ENCODE measurements around the gene LMNTD1.

LMNTD1 gene

DNA sequence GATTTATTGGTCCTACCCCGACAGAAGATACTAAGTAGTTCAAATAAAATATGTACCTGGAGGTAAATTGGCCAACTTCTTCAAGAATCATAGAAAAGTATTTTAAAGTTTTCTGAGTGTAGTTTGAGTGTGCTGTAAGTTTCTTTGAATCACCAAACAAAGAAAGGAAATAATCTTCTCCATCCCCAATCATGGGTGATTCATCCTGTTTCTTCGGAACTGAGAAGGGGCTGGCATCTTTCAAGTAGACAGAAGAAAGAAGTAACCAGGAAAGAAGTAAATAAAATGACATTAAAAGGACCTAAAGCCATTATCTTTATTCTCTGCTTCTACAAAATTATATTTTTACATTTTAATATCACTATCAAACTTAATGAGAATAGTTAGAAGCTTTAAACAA, 6.8 kb downstream of the LMNTD1 start:
- Histone ChIP-seq H3K9ac (ENCODE audit: low read depth, low read length) (no peak overlapping the region), H3K4me1 (ENCODE audit: insufficient read depth, low read length) (no peaks in the 10 kb centered on the region), H3K9me3 (ENCODE audit: insufficient read depth, low read depth, low read length) (no peaks in the 10 kb centered on the region), H3K36me3 (ENCODE audit: insufficient read depth, low read depth, low read length) (no peaks in the 10 kb centered on the region), H3K27ac (ENCODE audit: low read length) (no peak overlapping the region), H3K4me3 (ENCODE audit: low read length) (no peak overlapping the region), H3K27me3 (ENCODE audit: insufficient read depth, low read length) (no peaks in the 10 kb centered on the region)

DNA sequence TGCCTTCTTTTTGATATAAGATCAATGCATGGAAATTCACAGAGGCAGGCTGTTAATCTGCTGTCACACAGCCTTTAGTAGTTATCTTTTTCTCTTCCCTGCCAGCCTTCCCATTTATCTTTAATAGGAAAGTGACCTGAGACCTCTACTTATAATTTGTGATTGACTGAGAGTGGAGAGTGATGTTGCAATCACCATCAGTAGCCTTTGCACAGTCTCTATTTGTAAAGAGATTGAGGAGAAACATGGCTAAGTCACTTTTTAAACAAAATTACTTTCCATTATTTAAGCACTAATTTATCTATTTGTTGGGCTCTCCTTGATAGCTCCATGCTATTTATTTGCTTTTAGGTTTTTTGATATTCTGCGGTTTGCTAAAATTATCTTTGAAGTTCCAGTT, 19.9 kb downstream of the LMNTD1 start:
- Histone ChIP-seq H3K27ac (ENCODE audit: low read length) (no peak overlapping the region), H3K36me3 (ENCODE audit: insufficient read depth, low read depth, low read length) (no peaks in the 10 kb centered on the region), H3K4me1 (ENCODE audit: insufficient read depth, low read length) (no peaks in the 10 kb centered on the region), H3K4me3 (ENCODE audit: low read length) (no peak overlapping the region), H3K9me3 (ENCODE audit: insufficient read depth, low read depth, low read length) (no peaks in the 10 kb centered on the region), H3K27me3 (ENCODE audit: insufficient read depth, low read length) (no peaks in the 10 kb centered on the region), H3K9ac (ENCODE audit: low read depth, low read length) (no peak overlapping the region)

- no peaks in the 10 kb centered on the region for H3K27me3 ChIP-seq (ENCODE audit: insufficient read depth, low read length)
- no peak overlapping the region for H3K4me3 ChIP-seq (ENCODE audit: low read length)
- no peaks in the 10 kb centered on the region for H3K9me3 ChIP-seq (ENCODE audit: insufficient read depth, low read depth, low read length)
- no peak overlapping the region for H3K27ac ChIP-seq (ENCODE audit: low read length)
- no peaks in the 10 kb centered on the region for H3K36me3 ChIP-seq (ENCODE audit: insufficient read depth, low read depth, low read length)
- H3K9ac ChIP-seq (ENCODE audit: low read depth, low read length): no peak overlapping the region
- H3K4me1 ChIP-seq (ENCODE audit: insufficient read depth, low read length): no peaks in the 10 kb centered on the region
Observed at GRCh38 chr12:25531502-25532052, 21.5 kb downstream of the LMNTD1 start.

- no peaks in the 10 kb centered on the region for H3K9me3 ChIP-seq (ENCODE audit: insufficient read depth, low read depth, low read length)
- no peaks in the 10 kb centered on the region for H3K4me1 ChIP-seq (ENCODE audit: insufficient read depth, low read length)
- no peak overlapping the region for H3K4me3 ChIP-seq (ENCODE audit: low read length)
- H3K27me3 ChIP-seq (ENCODE audit: insufficient read depth, low read length): no peaks in the 10 kb centered on the region
- H3K36me3 ChIP-seq (ENCODE audit: insufficient read depth, low read depth, low read length): no peaks in the 10 kb centered on the region
- no peak overlapping the region for H3K27ac ChIP-seq (ENCODE audit: low read length)
- no peak overlapping the region for H3K9ac ChIP-seq (ENCODE audit: low read depth, low read length)
Observed at GRCh38 chr12:25529738-25530137, 23.3 kb downstream of the LMNTD1 start.

- Histone ChIP-seq H3K9me3 (ENCODE audit: insufficient read depth, low read depth, low read length) (no peaks in the 10 kb centered on the region), H3K9ac (ENCODE audit: low read depth, low read length) (no peak overlapping the region), H3K27me3 (ENCODE audit: insufficient read depth, low read length) (no peaks in the 10 kb centered on the region), H3K36me3 (ENCODE audit: insufficient read depth, low read depth, low read length) (no peaks in the 10 kb centered on the region), H3K4me1 (ENCODE audit: insufficient read depth, low read length) (no peaks in the 10 kb centered on the region), H3K27ac (ENCODE audit: low read length) (no peak overlapping the region), H3K4me3 (ENCODE audit: low read length) (no peak overlapping the region)
Observed at GRCh38 chr12:25526778-25527177, 26.3 kb downstream of the LMNTD1 start.

- no peaks in the 10 kb centered on the region for H3K36me3 ChIP-seq (ENCODE audit: insufficient read depth, low read depth, low read length)
- H3K4me3 ChIP-seq (ENCODE audit: low read length): no peak overlapping the region
- no peaks in the 10 kb centered on the region for H3K4me1 ChIP-seq (ENCODE audit: insufficient read depth, low read length)
- no peak overlapping the region for H3K9ac ChIP-seq (ENCODE audit: low read depth, low read length)
- H3K9me3 ChIP-seq (ENCODE audit: insufficient read depth, low read depth, low read length): no peaks in the 10 kb centered on the region
- no peak overlapping the region for H3K27ac ChIP-seq (ENCODE audit: low read length)
- no peaks in the 10 kb centered on the region for H3K27me3 ChIP-seq (ENCODE audit: insufficient read depth, low read length)
Observed at GRCh38 chr12:25524366-25524765, 28.7 kb downstream of the LMNTD1 start.

DNA sequence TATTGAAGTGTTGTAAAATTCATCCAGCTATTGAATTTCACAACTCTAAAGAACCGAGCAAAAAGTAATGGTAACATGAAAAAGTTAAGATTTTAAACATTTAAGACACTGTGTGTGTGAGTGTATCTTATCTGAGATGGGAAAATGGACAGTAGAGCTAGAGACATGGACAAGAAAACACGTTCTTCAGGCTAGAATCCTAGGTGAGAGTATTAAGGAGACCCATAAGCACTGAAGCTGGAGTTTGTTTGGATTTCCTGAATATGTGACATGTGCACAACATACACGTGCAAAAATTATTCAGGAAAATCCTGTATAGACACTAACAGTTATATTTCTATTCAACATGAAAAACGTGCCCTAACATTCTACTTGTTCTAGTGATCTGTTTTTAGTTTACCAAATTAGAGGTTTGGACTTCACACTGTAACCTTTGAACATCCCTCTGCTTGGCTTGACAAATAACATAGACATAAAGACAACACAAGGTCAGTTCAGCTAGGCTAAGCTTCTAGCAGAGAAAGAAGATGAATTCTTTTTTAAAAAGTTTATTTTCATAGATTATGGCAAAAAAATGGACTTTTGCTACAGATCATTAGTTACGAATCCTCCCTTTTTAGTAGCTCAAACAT, 31.3 kb downstream of the LMNTD1 start:
- H3K36me3 ChIP-seq (ENCODE audit: insufficient read depth, low read depth, low read length): no peaks in the 10 kb centered on the region
- no peaks in the 10 kb centered on the region for H3K4me1 ChIP-seq (ENCODE audit: insufficient read depth, low read length)
- H3K9me3 ChIP-seq (ENCODE audit: insufficient read depth, low read depth, low read length): no peaks in the 10 kb centered on the region
- H3K27me3 ChIP-seq (ENCODE audit: insufficient read depth, low read length): no peaks in the 10 kb centered on the region
- H3K4me3 ChIP-seq (ENCODE audit: low read length): no peak overlapping the region
- H3K9ac ChIP-seq (ENCODE audit: low read depth, low read length): no peak overlapping the region
- no peak overlapping the region for H3K27ac ChIP-seq (ENCODE audit: low read length)

GRCh38 chr12:25518512-25518911, 34.6 kb downstream of the LMNTD1 start:
- Histone ChIP-seq H3K4me3 (ENCODE audit: low read length) (no peak overlapping the region), H3K36me3 (ENCODE audit: insufficient read depth, low read depth, low read length) (no peaks in the 10 kb centered on the region), H3K9me3 (ENCODE audit: insufficient read depth, low read depth, low read length) (no peaks in the 10 kb centered on the region), H3K27ac (ENCODE audit: low read length) (no peak overlapping the region), H3K9ac (ENCODE audit: low read depth, low read length) (no peak overlapping the region), H3K27me3 (ENCODE audit: insufficient read depth, low read length) (no peaks in the 10 kb centered on the region), H3K4me1 (ENCODE audit: insufficient read depth, low read length) (no peaks in the 10 kb centered on the region)

GRCh38 chr12:25504744-25505143, 48.3 kb downstream of the LMNTD1 start:
- no peak overlapping the region for H3K4me3 ChIP-seq (ENCODE audit: low read length)
- H3K27me3 ChIP-seq (ENCODE audit: insufficient read depth, low read length): no peaks in the 10 kb centered on the region
- H3K27ac ChIP-seq (ENCODE audit: low read length): no peak overlapping the region
- H3K4me1 ChIP-seq (ENCODE audit: insufficient read depth, low read length): no peaks in the 10 kb centered on the region
- H3K9ac ChIP-seq (ENCODE audit: low read depth, low read length): no peak overlapping the region
- H3K9me3 ChIP-seq (ENCODE audit: insufficient read depth, low read depth, low read length): no peaks in the 10 kb centered on the region
- H3K36me3 ChIP-seq (ENCODE audit: insufficient read depth, low read depth, low read length): no peaks in the 10 kb centered on the region

DNA sequence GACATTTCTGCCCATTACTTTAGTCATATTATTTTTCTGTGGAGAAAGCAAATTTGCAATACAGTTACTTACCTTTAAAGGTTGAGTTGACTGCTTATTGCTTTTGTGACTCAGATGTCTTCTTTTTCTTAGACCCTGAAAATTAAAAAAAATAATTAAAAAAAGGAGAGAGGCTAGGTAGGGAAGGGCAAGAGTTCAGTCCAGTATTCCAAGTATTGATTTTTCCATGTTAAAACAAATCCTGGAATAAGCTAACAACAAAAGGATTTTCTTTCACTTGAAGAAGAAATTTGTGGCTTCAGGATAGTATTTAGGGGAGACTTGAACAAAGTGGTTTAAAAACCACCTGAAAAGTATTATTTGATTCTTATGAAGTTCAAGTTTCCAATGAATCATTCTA, 49.4 kb downstream of the LMNTD1 start:
- Histone ChIP-seq H3K9me3 (ENCODE audit: insufficient read depth, low read depth, low read length) (no peaks in the 10 kb centered on the region), H3K27me3 (ENCODE audit: insufficient read depth, low read length) (no peaks in the 10 kb centered on the region), H3K4me3 (ENCODE audit: low read length) (no peak overlapping the region), H3K36me3 (ENCODE audit: insufficient read depth, low read depth, low read length) (no peaks in the 10 kb centered on the region), H3K9ac (ENCODE audit: low read depth, low read length) (no peak overlapping the region), H3K4me1 (ENCODE audit: insufficient read depth, low read length) (no peaks in the 10 kb centered on the region), H3K27ac (ENCODE audit: low read length) (no peak overlapping the region)

DNA sequence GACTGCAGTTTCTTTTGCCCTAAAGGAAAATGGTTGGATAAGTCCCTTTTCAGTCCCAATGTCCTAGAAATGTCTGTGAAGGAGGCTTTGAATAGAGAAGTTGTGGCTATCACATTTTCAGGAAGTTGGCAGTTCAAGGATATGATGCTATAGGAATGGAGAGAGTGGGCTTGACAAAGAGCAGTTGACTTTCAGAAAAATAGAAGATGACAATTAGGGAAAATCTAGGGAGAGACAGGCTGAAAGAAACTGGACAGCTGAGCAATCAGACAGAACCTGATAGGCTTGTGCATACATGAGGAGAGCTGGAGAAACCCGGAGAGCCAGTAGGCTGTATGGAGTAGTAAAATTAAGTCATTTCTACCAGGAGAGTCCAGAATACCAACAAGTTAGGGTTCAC, 50.5 kb downstream of the LMNTD1 start:
- Histone ChIP-seq H3K27ac (ENCODE audit: low read length) (no peak overlapping the region), H3K27me3 (ENCODE audit: insufficient read depth, low read length) (no peaks in the 10 kb centered on the region), H3K9me3 (ENCODE audit: insufficient read depth, low read depth, low read length) (peaks cover 3% of the 10 kb centered on the region), H3K4me3 (ENCODE audit: low read length) (no peak overlapping the region), H3K4me1 (ENCODE audit: insufficient read depth, low read length) (no peaks in the 10 kb centered on the region), H3K36me3 (ENCODE audit: insufficient read depth, low read depth, low read length) (no peaks in the 10 kb centered on the region), H3K9ac (ENCODE audit: low read depth, low read length) (no peak overlapping the region)

DNA sequence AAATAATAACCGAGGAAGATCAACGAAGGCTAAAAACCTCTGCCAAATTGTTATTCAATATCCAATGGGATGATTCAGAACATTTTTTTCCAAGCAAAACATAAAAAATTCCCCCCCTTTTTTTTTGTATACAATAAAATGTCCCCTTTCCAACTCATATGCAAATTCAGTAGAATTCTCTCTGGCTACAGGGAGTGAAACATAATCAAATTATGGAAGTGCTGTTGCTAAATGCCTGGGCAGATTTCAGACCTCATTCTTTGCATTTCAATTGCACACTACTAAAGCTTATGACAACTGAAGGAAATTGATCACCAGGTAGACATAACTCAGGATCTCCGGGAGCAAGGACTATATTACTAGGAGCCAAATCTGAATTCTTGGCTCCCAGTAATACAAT, 51.0 kb downstream of the LMNTD1 start:
- Histone ChIP-seq H3K9ac (ENCODE audit: low read depth, low read length) (no peak overlapping the region), H3K27me3 (ENCODE audit: insufficient read depth, low read length) (no peaks in the 10 kb centered on the region), H3K9me3 (ENCODE audit: insufficient read depth, low read depth, low read length) (peaks cover 3% of the 10 kb centered on the region), H3K36me3 (ENCODE audit: insufficient read depth, low read depth, low read length) (no peaks in the 10 kb centered on the region), H3K27ac (ENCODE audit: low read length) (no peak overlapping the region), H3K4me3 (ENCODE audit: low read length) (no peak overlapping the region), H3K4me1 (ENCODE audit: insufficient read depth, low read length) (no peaks in the 10 kb centered on the region)
